IPS-18a (cell line): Measurements from ENCODE around the gene ARL5A.

ENCODE experiments used
- H3K27ac ChIP-seq: one replicate; pipeline ENCODE4 v1.5.1; 2013; ENCODE audit warnings: low read length
- H3K27me3 ChIP-seq: one replicate; pipeline ENCODE4 v1.6.1; 2013; ENCODE audit warnings: mild to moderate bottlenecking, low read length; ENCODE audit not compliant: control insufficient read depth, insufficient read depth
- H3K36me3 ChIP-seq: one replicate; pipeline ENCODE4 v1.6.1; 2013; ENCODE audit warnings: low read depth, low read length; ENCODE audit not compliant: control insufficient read depth
- H3K4me1 ChIP-seq: one replicate; pipeline ENCODE4 v1.6.1; 2013; ENCODE audit warnings: low read depth, low read length; ENCODE audit not compliant: control insufficient read depth
- H3K4me3 ChIP-seq: one replicate; pipeline ENCODE4 v1.5.1; 2013; ENCODE audit warnings: low read length
- H3K9ac ChIP-seq: one replicate; pipeline ENCODE4 v1.6.1; 2013; ENCODE audit warnings: mild to moderate bottlenecking, low read length, moderate library complexity
- H3K9me3 ChIP-seq: one replicate; pipeline ENCODE4 v1.6.1; 2013; ENCODE audit warnings: low read depth, low read length; ENCODE audit not compliant: control insufficient read depth

The ARL5A gene

GRCh38 chr2:151776367-151776766 lies 51.9 kb downstream of the ARL5A start:
- H3K4me3 ChIP-seq = no peak overlapping the region
- no peaks in the 10 kb centered on the region for H3K27me3 ChIP-seq
- H3K9ac ChIP-seq = no peak overlapping the region
- no peaks in the 10 kb centered on the region for H3K36me3 ChIP-seq
- H3K27ac ChIP-seq = no peak overlapping the region
- H3K4me1 ChIP-seq = no peaks in the 10 kb centered on the region
- no peaks in the 10 kb centered on the region for H3K9me3 ChIP-seq

- Histone ChIP-seq H3K36me3 (no peaks in the 10 kb centered on the region), H3K4me1 (no peaks in the 10 kb centered on the region), H3K27ac (no peak overlapping the region), H3K9me3 (no peaks in the 10 kb centered on the region), H3K27me3 (no peaks in the 10 kb centered on the region), H3K9ac (no peak overlapping the region), H3K4me3 (no peak overlapping the region)
These were observed 53.0 kb downstream of the ARL5A start for GRCh38 chr2:151775057-151775740.

- H3K9ac ChIP-seq = no peak overlapping the region
- no peaks in the 10 kb centered on the region for H3K27me3 ChIP-seq
- no peaks in the 10 kb centered on the region for H3K36me3 ChIP-seq
- H3K9me3 ChIP-seq = no peaks in the 10 kb centered on the region
- no peaks in the 10 kb centered on the region for H3K4me1 ChIP-seq
- H3K4me3 ChIP-seq = no peak overlapping the region
- H3K27ac ChIP-seq = no peak overlapping the region
These were observed 53.7 kb downstream of the ARL5A start for GRCh38 chr2:151774506-151774905.

- Histone ChIP-seq H3K9me3 (no peaks in the 10 kb centered on the region), H3K9ac (no peak overlapping the region), H3K27ac (no peak overlapping the region), H3K4me3 (no peak overlapping the region), H3K4me1 (no peaks in the 10 kb centered on the region), H3K36me3 (no peaks in the 10 kb centered on the region), H3K27me3 (no peaks in the 10 kb centered on the region)
These were observed 56.4 kb downstream of the ARL5A start for GRCh38 chr2:151771599-151772358.

GRCh38 chr2:151770995-151771394 lies 57.2 kb downstream of the ARL5A start:
- H3K36me3 ChIP-seq = no peaks in the 10 kb centered on the region
- no peak overlapping the region for H3K4me3 ChIP-seq
- H3K9ac ChIP-seq = no peak overlapping the region
- no peaks in the 10 kb centered on the region for H3K27me3 ChIP-seq
- no peak overlapping the region for H3K27ac ChIP-seq
- H3K9me3 ChIP-seq = no peaks in the 10 kb centered on the region
- no peaks in the 10 kb centered on the region for H3K4me1 ChIP-seq

- Histone ChIP-seq H3K9ac (no peak overlapping the region), H3K4me1 (no peaks in the 10 kb centered on the region), H3K27ac (no peak overlapping the region), H3K36me3 (no peaks in the 10 kb centered on the region), H3K9me3 (no peaks in the 10 kb centered on the region), H3K4me3 (no peak overlapping the region), H3K27me3 (no peaks in the 10 kb centered on the region)
These were observed 58.6 kb downstream of the ARL5A start for GRCh38 chr2:151769606-151770005.

- no peaks in the 10 kb centered on the region for H3K36me3 ChIP-seq
- no peaks in the 10 kb centered on the region for H3K9me3 ChIP-seq
- H3K27ac ChIP-seq = no peak overlapping the region
- H3K9ac ChIP-seq = no peak overlapping the region
- H3K4me1 ChIP-seq = no peaks in the 10 kb centered on the region
- H3K27me3 ChIP-seq = no peaks in the 10 kb centered on the region
- no peak overlapping the region for H3K4me3 ChIP-seq
These were observed 60.7 kb downstream of the ARL5A start for GRCh38 chr2:151767536-151767935.

GRCh38 chr2:151766437-151767153 lies 61.6 kb downstream of the ARL5A start:
- no peaks in the 10 kb centered on the region for H3K4me1 ChIP-seq

GRCh38 chr2:151765760-151766410 lies 62.3 kb downstream of the ARL5A start:
- no peak overlapping the region for H3K27ac ChIP-seq
- H3K4me3 ChIP-seq = no peak overlapping the region
- H3K27me3 ChIP-seq = no peaks in the 10 kb centered on the region
- H3K36me3 ChIP-seq = no peaks in the 10 kb centered on the region
- H3K9me3 ChIP-seq = no peaks in the 10 kb centered on the region
- no peak overlapping the region for H3K9ac ChIP-seq
- H3K4me1 ChIP-seq = no peaks in the 10 kb centered on the region

More at GRCh38 chr2:151766437-151767153, 61.6 kb downstream of the ARL5A start:
- H3K27ac ChIP-seq = no peak overlapping the region
- no peak overlapping the region for H3K4me3 ChIP-seq
- H3K9ac ChIP-seq = no peak overlapping the region
- no peaks in the 10 kb centered on the region for H3K36me3 ChIP-seq
- H3K27me3 ChIP-seq = no peaks in the 10 kb centered on the region
- H3K9me3 ChIP-seq = no peaks in the 10 kb centered on the region

GRCh38 chr2:151762694-151763093 lies 65.5 kb downstream of the ARL5A start:
- no peak overlapping the region for H3K27ac ChIP-seq
- H3K4me3 ChIP-seq = no peak overlapping the region
- no peaks in the 10 kb centered on the region for H3K36me3 ChIP-seq
- no peaks in the 10 kb centered on the region for H3K27me3 ChIP-seq
- H3K9me3 ChIP-seq = no peaks in the 10 kb centered on the region
- H3K4me1 ChIP-seq = no peaks in the 10 kb centered on the region
- H3K9ac ChIP-seq = no peak overlapping the region

GRCh38 chr2:151761687-151762086 lies 66.5 kb downstream of the ARL5A start:
- Histone ChIP-seq H3K36me3 (no peaks in the 10 kb centered on the region), H3K4me3 (no peak overlapping the region), H3K9ac (no peak overlapping the region), H3K4me1 (no peaks in the 10 kb centered on the region), H3K9me3 (no peaks in the 10 kb centered on the region), H3K27me3 (no peaks in the 10 kb centered on the region), H3K27ac (no peak overlapping the region)
